ENCODE measurements around the gene POMT1.

POMT1 gene

GRCh38 chr9:131555841-131556673 lies 53.3 kb downstream of the POMT1 start:
- Histone ChIP-seq H3K4me1 (ENCODE audit: insufficient read depth, low read length) (no peaks in the 10 kb centered on the region), H3K4me2 (ENCODE audit: insufficient read depth, low read length) (no peak overlapping the region), H3K9ac (ENCODE audit: low read depth, low read length) (no peak overlapping the region), H3K4me3 (ENCODE audit: low read depth in 1 of 2, low read length in 2 of 2) (no peak overlapping the region), H3K27ac (ENCODE audit: low read length) (no peak overlapping the region), H3K36me3 (ENCODE audit: insufficient read depth, low read length) (no peaks in the 10 kb centered on the region), H2AFZ (ENCODE audit: low read depth, low read length) (no peak overlapping the region), H3K79me2 (ENCODE audit: insufficient read depth, low read length) (no peaks in the 10 kb centered on the region), H3K9me3 (ENCODE audit: insufficient read depth, low read length, severe bottlenecking) (no peaks in the 10 kb centered on the region), H3K27me3 (ENCODE audit: insufficient read depth, low read length, poor library complexity) (no peaks in the 10 kb centered on the region), H4K20me1 (ENCODE audit: insufficient read depth, low read length) (no peaks in the 10 kb centered on the region)
- ATAC-seq (ENCODE audit: insufficient read depth, low read depth) = no peak
- DNase-seq = no peak
- TF ChIP-seq CTCF (IDR thresholded peaks at IDR 0.05; ENCODE audit: borderline replicate concordance, extremely low read depth, low read length, poor library complexity, severe bottlenecking) (no peak), EZH2 (IDR thresholded peaks at IDR 0.05; ENCODE audit: borderline replicate concordance, low read depth, low read length, severe bottlenecking) (no peak)

GRCh38 chr9:131557855-131558548 lies 55.3 kb downstream of the POMT1 start:
- Histone ChIP-seq H3K4me2 (ENCODE audit: insufficient read depth, low read length) (no peak overlapping the region), H3K9ac (ENCODE audit: low read depth, low read length) (no peak overlapping the region), H3K4me3 (ENCODE audit: low read depth in 1 of 2, low read length in 2 of 2) (no peak overlapping the region), H3K4me1 (ENCODE audit: insufficient read depth, low read length) (no peaks in the 10 kb centered on the region), H3K27me3 (ENCODE audit: insufficient read depth, low read length, poor library complexity) (no peaks in the 10 kb centered on the region), H3K36me3 (ENCODE audit: insufficient read depth, low read length) (no peaks in the 10 kb centered on the region), H3K9me3 (ENCODE audit: insufficient read depth, low read length, severe bottlenecking) (no peaks in the 10 kb centered on the region), H3K27ac (ENCODE audit: low read length) (no peak overlapping the region), H4K20me1 (ENCODE audit: insufficient read depth, low read length) (no peaks in the 10 kb centered on the region), H2AFZ (ENCODE audit: low read depth, low read length) (no peak overlapping the region), H3K79me2 (ENCODE audit: insufficient read depth, low read length) (no peaks in the 10 kb centered on the region)
- ATAC-seq (ENCODE audit: insufficient read depth, low read depth) = no peak
- TF ChIP-seq CTCF (IDR thresholded peaks at IDR 0.05; ENCODE audit: borderline replicate concordance, extremely low read depth, low read length, poor library complexity, severe bottlenecking) (no peak), EZH2 (IDR thresholded peaks at IDR 0.05; ENCODE audit: borderline replicate concordance, low read depth, low read length, severe bottlenecking) (no peak)
- DNase-seq = no peak

- no peaks in the 10 kb centered on the region for H3K79me2 ChIP-seq (ENCODE audit: insufficient read depth, low read length)
- no peak overlapping the region for H3K4me2 ChIP-seq (ENCODE audit: insufficient read depth, low read length)
- no peak for ATAC-seq (ENCODE audit: insufficient read depth, low read depth)
- H2AFZ ChIP-seq (ENCODE audit: low read depth, low read length) = no peak overlapping the region
- H3K27me3 ChIP-seq (ENCODE audit: insufficient read depth, low read length, poor library complexity) = no peaks in the 10 kb centered on the region
- no peak for TF ChIP-seq EZH2 (IDR thresholded peaks at IDR 0.05; ENCODE audit: borderline replicate concordance, low read depth, low read length, severe bottlenecking)
- peak; percentile 11 for TF ChIP-seq CTCF (IDR thresholded peaks at IDR 0.05; ENCODE audit: borderline replicate concordance, extremely low read depth, low read length, poor library complexity, severe bottlenecking)
- H3K9ac ChIP-seq (ENCODE audit: low read depth, low read length) = no peak overlapping the region
- no peak overlapping the region for H3K27ac ChIP-seq (ENCODE audit: low read length)
- no peaks in the 10 kb centered on the region for H3K9me3 ChIP-seq (ENCODE audit: insufficient read depth, low read length, severe bottlenecking)
- no peak for DNase-seq
- H3K4me3 ChIP-seq (ENCODE audit: low read depth in 1 of 2, low read length in 2 of 2) = no peak overlapping the region
- no peaks in the 10 kb centered on the region for H4K20me1 ChIP-seq (ENCODE audit: insufficient read depth, low read length)
- H3K4me1 ChIP-seq (ENCODE audit: insufficient read depth, low read length) = no peaks in the 10 kb centered on the region
- no peaks in the 10 kb centered on the region for H3K36me3 ChIP-seq (ENCODE audit: insufficient read depth, low read length)
Observed at GRCh38 chr9:131559421-131560000, 56.8 kb downstream of the POMT1 start.
